Measurements from ENCODE around the gene WDTC1. TPM values are rescaled to one million over a fixed set of nuclear protein-coding genes. Genes with fewer than 3 reads are reported as not detected.

WDTC1 gene
- total RNA-seq, 1 experiment from 2014 or later: 19.0 TPM

GRCh38 chr1:27299385-27300271 is 65.2 kb downstream of the WDTC1 start:
- Histone ChIP-seq H3K9me3 (ENCODE audit: control insufficient read depth, low read depth, low read length) (no peaks in the 10 kb centered on the region), H3K79me2 (ENCODE audit: insufficient read depth, low read length) (no peaks in the 10 kb centered on the region), H2BK15ac (ENCODE audit: low read depth, low read length) (no peak overlapping the region), H3K14ac (ENCODE audit: insufficient read depth, low read length) (no peak overlapping the region), H2BK20ac (ENCODE audit: low read depth, low read length, poor library complexity, severe bottlenecking) (no peak overlapping the region), H3K9ac (ENCODE audit: extremely low read depth, insufficient read length, low read length) (no peak overlapping the region), H3K56ac (ENCODE audit: insufficient read length, low read depth, low read length) (no peak overlapping the region), H4K5ac (ENCODE audit: insufficient read length, low read depth, low read length) (no peak overlapping the region), H3K4ac (ENCODE audit: low read depth, low read length) (no peak overlapping the region), H4K8ac (replicated peaks; ENCODE audit: insufficient read length, low read depth, low read length) (no peak overlapping the region), H3K79me1 (ENCODE audit: insufficient read depth, low read depth, low read length, poor library complexity, severe bottlenecking) (no peaks in the 10 kb centered on the region), H2BK120ac (ENCODE audit: low read depth, low read length, poor library complexity, severe bottlenecking) (no peak overlapping the region), H3K23me2 (ENCODE audit: insufficient read length, low read depth, low read length, poor library complexity, severe bottlenecking) (no peaks in the 10 kb centered on the region), H3K27ac (ENCODE audit: insufficient read length, low read depth, low read length) (no peak overlapping the region), H4K91ac (ENCODE audit: insufficient read length, low read depth, low read length) (no peak overlapping the region), H3K18ac (ENCODE audit: insufficient read length, low read depth, low read length) (no peak overlapping the region), H3K27me3 (ENCODE audit: insufficient read depth, low read length) (no peaks in the 10 kb centered on the region), H2BK5ac (ENCODE audit: insufficient read length, low read length) (no peak overlapping the region), H3K4me1 (ENCODE audit: insufficient read depth, low read length) (peaks cover 9% of the 10 kb centered on the region; the same call in 1 of the 2 replicates), H3T11ph (ENCODE audit: low read length) (no peak overlapping the region), H2BK12ac (ENCODE audit: insufficient read length, low read depth, low read length) (no peak overlapping the region), H3K4me2 (ENCODE audit: insufficient read depth, insufficient read length, low read length) (no peak overlapping the region), H2AK5ac (ENCODE audit: insufficient read length, low read length) (no peak overlapping the region), H4K20me1 (ENCODE audit: control insufficient read depth, insufficient read depth, insufficient read length) (peaks cover 2% of the 10 kb centered on the region), H2AFZ (ENCODE audit: low read length) (no peak overlapping the region), H3K23ac (ENCODE audit: insufficient read length, low read depth, low read length) (no peak overlapping the region)
- TF ChIP-seq CTCF (conservative IDR thresholded peaks at IDR 0.05): no peak
- Mint-ChIP-seq H3K36me3 (ENCODE audit: insufficient read depth in 1 of 3, low read depth in 3 of 3) (peaks cover 4 to 9% (median 5%) of the 10 kb centered on the region in 3 experiments; a peak in 4 of 7 replicates), H3K4me1 (peaks cover 29 to 39% of the 10 kb centered on the region in 2 experiments), H3K27ac (peak overlapping the region in 2 of 3 experiments; percentile 60 to 65; a peak in 5 of 7 replicates), H3K4me3 (no peak overlapping the region; a peak in 1 of 5 replicates), H3K9me3 (no peaks in the 10 kb centered on the region), H3K27me3 (ENCODE audit: low read depth) (no peaks in the 10 kb centered on the region)
- peak; percentile 79 for DNase-seq
- WGBS (ENCODE audit: extremely low coverage, insufficient read length, low lambda C conversion rate): no CpG with 5 or more reads among the region's 14 CpGs
